ENCODE results near the gene ZNF358.

GRCh38 chr19:7544626-7545025 lies 28.7 kb downstream of the ZNF358 start:
- TF ChIP-seq POLR2A (IDR thresholded peaks at IDR 0.05) = no peak
- TF ChIP-seq, protein P1, sequence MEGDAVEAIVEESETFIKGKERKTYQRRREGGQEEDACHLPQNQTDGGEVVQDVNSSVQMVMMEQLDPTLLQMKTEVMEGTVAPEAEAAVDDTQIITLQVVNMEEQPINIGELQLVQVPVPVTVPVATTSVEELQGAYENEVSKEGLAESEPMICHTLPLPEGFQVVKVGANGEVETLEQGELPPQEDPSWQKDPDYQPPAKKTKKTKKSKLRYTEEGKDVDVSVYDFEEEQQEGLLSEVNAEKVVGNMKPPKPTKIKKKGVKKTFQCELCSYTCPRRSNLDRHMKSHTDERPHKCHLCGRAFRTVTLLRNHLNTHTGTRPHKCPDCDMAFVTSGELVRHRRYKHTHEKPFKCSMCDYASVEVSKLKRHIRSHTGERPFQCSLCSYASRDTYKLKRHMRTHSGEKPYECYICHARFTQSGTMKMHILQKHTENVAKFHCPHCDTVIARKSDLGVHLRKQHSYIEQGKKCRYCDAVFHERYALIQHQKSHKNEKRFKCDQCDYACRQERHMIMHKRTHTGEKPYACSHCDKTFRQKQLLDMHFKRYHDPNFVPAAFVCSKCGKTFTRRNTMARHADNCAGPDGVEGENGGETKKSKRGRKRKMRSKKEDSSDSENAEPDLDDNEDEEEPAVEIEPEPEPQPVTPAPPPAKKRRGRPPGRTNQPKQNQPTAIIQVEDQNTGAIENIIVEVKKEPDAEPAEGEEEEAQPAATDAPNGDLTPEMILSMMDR (IDR thresholded peaks at IDR 0.05) = no peak

All from uterus (tissue), 2 donors.